GM19468 (cell line): Measurements from ENCODE around the gene NFIX.

ENCODE experiments used
- ATAC-seq: cut with Tn5 transposase; IDR thresholded peaks from one replicate; pipeline ENCODE4 v1.9.1; 2021; ENCODE audit warnings: mild to moderate bottlenecking, moderate library complexity, moderate number of reproducible peaks; ENCODE audit not compliant: unreplicated experiment; ENCODE audit errors: extremely low read depth

NFIX gene

GRCh38 chr19:13099073-13099999 lies 104.1 kb downstream of the NFIX start:
- no peak for ATAC-seq

DNA sequence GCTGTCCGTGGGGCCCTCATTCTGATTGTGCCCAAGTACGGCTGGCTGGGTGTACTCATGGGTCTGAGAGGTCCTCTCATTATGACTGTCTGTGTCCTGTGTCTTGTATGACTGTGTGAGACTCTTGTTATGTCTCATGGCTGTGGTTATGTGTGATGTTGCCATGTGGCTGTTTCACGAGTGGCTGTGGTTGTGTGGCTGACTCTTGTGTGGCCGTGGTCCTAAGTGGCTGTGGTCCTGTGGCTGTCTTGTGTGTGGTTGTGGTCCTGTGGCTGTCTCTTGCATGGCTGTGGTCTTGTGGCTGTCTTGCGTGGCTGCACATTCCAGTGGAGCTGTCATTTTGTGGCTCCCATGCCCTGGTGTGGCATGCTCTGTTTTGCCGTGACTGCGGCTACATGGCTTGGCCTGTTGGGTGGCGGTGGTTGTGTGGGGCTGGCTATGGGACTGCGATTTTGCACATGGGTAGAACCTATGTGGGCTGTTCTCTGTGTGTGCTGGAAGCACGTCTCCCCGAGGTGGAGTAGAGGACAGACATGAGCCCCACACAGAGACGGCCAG lies 104.8 kb downstream of the NFIX start:
- ATAC-seq: no peak

DNA sequence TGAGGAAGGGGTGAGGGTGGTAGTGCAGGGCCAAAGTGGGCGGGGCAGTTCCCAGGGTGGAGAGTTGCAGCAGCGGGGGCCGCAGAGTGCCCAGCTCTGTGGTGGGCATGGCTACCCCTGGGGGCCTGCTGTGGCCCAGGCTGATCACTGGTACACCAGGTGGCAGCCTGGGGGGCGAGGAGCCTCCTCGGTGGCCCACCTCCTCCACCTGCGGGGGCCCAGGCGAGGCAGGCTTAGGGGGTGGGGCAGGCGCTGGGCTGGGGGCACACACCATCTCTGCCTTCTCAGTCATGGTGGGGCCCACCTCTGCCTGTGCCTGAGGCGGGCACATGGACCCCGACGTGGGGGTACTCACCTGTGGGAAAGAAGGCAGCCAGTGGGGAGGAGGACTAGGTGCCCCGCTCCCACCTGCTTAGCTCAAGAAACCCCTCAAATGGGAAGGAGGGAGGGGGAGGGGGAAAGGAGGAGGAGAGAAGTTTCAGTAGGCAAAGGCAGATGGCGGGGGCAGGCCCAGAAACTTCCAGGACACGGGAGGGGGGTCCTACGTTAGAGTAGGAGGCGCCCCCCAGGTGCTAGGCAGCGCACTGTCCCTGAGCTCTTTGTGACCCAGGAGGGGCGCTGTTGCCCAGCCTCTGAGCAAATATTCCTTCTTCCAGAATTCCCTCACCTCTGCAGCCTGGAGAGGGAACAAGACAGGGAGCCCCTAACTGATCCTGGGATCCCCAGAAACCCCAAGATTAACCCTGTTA lies 105.7 kb downstream of the NFIX start:
- no peak for ATAC-seq

DNA sequence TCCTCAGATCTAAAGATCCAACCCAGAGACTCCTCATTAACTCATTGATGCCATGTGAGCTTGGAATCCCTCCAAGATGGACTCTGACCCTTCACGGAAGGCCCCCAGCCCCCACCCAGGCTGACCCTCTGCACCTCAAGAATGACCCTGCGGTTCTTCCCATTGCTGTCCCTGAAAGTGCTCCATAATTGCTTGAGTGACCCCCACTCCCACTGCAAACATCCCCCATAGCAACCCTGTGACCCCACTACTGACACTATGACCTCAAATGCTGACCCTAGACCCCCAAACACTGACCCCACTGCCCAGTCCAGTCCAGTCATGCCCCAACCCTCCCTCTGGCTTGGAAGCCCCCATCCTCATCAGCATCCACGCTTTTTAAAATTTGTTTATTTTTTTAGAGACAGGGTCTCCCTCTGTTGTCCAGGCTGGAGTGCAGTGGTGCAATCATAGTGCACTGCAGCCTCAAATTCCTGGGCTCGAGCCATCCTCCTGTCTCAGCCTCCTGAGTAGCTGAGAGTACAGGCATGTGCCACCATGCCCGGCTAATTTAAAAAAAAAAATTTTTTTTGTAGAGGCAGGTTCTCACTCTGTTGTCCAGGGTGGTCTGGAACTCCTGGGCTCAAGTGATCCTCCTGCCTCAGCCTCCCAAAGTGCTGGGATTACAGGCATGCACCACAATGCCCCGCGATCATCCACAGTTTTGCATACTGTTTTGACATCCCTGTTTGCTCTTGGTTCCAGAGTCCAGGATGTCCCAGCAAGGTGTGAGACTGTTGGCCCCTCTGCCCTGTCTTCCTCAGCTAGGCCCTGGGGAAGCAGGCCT lies 106.5 kb downstream of the NFIX start:
- ATAC-seq: no peak

DNA sequence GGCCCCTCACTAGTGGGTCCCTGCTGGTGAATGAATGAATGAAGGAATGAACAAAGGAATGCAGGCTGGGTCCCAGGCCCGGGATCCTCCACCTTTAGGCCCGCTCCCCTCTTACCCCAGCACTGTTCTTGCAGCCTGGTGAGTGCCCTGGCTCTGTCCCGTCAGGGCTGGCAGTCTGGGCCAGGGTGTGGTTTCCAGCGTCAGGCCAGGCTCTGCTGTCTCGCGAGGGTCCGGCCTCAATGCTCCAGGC lies 107.1 kb downstream of the NFIX start:
- no peak for ATAC-seq

GRCh38 chr19:13102666-13103580 lies 107.6 kb downstream of the NFIX start, which contains the start of gene LYL1:
Gene LYL1, minus strand, starts transcription at chr19:13102858. Its CDS starts 1,687 bp downstream, at chr19:13101171.
- ATAC-seq: no peak

DNA sequence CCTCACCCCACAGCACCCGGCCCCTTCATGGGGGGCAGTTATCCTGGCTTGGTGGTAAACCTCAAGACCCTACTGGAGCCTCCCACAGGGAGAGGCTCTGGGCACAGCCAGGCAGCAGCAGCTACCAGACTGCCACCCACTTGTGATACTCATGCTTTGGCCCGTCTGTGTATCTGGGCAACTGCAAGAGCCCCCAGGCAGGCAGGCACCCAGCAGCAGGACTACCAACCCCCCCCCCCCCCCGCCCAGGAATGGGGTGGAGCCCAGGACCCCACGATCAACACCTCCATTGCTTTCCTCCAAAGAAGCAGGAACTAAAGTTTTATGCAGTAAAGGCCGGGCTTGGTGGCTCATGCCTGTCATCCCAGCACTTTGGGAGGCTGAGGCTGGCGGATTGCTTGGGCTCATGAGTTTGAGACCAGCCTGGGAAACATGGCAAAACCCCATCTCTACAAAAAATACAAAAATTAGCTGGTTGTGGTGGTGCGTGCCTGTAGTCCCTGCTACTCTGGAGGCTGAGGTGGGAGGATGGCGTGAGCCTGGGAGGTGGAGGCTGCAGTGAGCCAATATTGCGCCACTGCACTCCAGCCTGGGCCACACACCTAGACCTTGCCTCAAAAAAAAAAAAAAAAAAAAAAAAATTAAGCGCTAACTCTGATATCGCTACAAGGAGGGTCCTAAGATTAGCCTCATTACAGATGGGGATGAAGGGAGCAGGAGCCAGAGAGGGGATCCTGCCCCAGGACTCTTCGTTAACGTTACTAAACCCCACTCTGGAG lies 108.5 kb downstream of the NFIX start:
- ATAC-seq: no peak

GRCh38 chr19:13104360-13104847 lies 109.1 kb downstream of the NFIX start:
- ATAC-seq: peak; percentile 29

- ATAC-seq: no peak
Measured at GRCh38 chr19:13104848-13105711, 109.8 kb downstream of the NFIX start.

DNA sequence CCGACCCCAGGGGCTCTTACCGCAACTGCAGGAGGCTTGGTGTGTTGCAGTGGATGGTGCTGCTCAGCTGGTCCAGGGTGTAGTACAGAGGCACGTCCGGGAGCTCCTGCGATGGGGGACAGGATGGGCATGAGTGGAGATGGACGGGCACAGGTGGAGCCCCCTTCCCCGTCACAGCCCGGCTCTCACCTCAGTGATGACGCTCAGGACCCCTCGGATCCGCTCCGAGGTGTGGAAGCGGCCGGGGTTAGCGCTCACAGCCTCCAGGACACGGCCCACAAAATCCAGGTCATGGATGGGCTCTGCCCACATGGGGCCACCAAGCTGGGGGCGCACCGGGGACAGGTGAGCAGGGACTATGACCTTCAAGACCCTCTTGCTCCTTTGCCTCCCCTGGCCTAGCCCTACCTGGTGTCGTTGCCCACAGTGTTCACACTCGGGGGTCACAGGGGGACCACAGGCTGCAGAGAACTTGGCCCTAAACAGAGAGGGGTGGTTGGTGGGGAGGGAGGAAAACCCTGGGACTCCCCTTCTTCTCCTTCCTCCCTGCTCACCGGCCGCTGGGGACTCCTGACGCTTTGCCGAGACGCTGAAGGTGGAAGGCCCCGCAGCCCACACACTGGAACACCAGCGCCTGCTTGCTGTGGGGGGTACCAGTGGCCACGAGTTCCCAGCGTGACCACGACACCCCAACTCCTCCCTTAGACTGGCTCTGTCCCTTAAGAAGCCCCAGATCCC lies 114.3 kb downstream of the NFIX start:
- ATAC-seq: no peak

DNA sequence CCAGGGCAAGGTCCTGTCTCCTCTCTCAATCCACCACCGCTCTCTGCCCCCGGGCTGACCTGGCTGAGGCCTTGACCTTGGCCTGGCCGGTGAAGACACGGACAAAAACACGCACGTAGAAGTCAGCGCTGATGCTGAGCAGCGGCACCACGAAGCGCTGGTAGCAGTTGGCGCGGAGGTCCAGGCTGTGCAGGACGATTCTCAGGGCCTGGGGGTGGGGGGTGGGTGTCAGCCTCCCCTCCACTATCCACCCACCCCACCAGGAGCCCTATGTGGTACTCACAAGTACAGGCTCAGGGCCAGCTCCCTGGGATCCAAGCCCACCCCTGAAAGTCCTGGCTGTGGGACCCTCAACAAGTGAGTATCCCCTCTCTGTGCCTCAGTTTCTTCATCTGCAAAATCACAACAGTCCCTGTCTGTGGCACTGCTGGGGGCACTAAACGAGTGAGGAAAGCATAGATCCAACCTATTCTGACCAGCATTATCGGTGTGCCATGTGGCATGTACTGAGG lies 114.9 kb downstream of the NFIX start:
- ATAC-seq: no peak

DNA sequence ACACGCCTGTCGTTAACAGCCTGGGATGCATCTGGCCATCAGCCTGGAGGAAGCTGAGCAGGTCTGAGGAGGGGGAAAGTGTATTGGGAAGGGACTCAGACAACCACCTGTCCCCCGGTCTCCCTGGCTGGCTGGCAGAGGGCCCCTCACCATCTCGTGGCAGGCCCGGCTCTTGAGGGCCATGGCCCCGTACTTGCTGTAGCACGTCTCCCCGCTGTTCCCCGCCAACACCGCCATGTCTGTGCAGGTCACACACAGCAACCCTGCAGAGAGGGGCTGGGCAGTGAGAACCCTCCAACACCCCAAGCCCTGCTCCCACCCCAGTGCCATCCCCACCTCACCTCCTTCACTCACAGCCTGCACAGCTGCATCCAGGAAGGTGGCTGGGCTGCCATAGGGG lies 117.3 kb downstream of the NFIX start:
- no peak for ATAC-seq

- no peak for ATAC-seq
Measured at GRCh38 chr19:13115936-13116281, 120.6 kb downstream of the NFIX start.

GRCh38 chr19:13116282-13117175 lies 121.3 kb downstream of the NFIX start, which contains the start of gene TRMT1:
Gene TRMT1, minus strand, starts transcription at chr19:13116740. Its CDS starts 341 bp downstream, at chr19:13116399.
- ATAC-seq: no peak

DNA sequence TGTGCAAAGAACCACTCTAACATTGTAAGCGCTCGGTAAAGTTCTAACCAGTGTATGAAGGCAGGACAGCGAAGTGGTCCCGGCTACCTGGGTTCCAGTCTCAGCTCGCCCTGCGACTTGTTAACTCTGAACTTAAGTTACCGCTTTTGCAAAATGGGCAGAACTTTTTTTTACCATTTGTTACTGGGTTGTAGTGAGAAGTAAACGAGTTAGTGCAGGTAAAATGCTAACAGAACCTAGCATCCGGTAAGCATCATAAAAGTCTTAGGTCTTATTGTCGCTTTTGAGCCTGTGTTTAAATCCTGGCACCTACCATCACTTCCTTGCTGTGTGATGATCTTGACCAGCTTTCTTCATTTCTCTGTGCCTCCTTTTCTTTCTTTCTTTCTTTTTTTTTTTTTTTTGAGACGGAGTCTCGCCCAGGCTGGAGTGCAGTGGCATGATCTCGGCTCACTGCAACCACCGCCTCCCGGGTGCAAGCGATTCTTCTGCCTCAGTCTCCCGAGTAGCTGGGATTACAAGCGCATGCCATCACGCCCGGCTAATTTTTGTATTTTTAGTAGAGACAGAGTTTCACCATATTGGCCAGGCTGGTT lies 122.0 kb downstream of the NFIX start:
- no peak for ATAC-seq
